GM21367 (cell line): Measurements from ENCODE around the gene HLA-DOA.

Experiments
- ATAC-seq: cut with Tn5 transposase; IDR thresholded peaks from one replicate; pipeline ENCODE4 v1.9.1; 2021; ENCODE audit not compliant: unreplicated experiment

Gene HLA-DOA

DNA sequence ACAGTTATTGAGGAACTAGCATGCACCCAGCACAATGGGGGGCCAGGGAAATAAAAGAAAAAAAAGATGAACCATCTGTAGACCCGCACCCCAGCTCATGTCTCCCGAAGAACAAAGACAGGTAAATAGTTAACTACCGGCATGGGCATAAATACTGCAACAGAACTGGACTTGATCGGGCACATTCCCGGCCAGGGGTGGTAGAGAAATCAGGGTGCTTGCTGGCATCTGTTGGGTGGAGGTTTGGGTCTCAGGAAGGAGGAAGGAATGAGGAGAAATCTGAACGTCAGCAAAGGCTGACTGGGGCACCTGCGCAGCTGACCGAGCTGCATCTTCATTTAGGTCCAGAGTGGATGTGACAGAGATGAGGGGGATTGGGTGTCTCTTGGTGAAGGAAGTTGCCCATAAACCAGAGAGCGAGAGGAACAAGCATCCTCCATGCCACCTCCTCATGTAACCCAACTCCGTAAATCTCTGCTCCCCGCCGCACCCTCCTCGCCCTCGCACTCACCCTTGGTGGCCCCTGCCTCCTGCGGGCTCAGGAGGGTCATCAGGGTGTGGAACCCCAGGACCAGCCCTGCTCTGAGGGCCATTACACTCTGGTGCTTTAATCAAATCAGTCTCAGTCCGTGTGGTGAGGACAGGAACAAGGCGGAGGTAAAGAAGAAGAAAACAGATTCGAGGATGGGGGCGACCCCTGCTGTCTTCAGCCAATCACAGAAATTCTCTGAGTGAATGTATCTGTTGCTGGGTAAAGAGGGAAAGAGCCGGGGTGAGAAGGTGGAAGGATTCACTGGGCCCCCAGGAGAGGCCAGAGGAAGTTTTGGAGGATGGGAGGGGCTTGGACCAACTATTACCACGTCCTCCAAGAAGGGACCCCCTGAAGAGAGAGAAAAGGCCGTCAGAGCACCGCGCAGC lies at the start of gene HLA-DOA:
Gene HLA-DOA, minus strand, starts transcription at position 648 of the 918 bp plus-strand sequence.
- peak; percentile 57 for ATAC-seq

DNA sequence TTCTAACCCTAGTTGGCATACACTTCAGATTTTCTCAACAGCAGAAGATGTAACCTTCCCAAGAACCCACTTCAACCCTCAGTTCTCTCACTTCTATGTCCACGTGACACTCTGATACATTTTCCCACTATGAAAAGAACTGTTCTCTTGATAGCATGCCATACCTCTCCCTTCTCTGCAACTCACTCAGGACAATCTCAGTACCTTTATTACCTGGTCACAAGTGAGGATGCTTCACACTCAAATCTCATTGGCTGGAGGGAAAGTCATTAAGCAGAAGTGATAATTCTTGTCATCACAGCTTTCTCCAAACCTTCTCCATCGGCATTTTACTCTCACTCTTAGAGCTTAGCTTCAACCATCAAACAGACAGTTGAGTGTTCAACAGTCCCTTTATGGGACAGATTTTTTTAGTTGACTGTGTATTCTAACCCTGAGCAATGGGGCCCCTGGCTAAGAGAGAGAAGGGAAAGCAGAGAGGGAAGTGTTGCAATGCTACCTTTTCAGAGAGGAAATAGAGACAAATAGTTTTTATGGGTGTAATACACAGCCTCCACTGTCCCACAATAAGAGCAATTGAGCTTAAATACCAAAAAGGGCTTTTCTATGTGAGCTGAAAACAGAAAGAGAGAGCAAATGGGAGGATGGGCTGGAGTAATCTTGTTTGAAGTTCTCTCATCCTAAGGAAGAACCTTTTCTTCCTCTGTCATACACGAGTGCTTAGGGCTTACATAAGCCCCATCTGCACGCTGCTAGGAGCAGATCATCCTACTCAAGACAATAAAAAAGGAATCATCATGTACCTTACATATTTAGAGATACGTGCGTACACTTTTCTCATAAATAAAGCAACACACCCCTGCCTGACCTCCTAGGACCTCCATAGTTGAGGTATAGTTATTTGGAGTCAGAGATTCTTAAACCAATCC lies 48.1 kb upstream of the HLA-DOA start:
- ATAC-seq: no peak

DNA sequence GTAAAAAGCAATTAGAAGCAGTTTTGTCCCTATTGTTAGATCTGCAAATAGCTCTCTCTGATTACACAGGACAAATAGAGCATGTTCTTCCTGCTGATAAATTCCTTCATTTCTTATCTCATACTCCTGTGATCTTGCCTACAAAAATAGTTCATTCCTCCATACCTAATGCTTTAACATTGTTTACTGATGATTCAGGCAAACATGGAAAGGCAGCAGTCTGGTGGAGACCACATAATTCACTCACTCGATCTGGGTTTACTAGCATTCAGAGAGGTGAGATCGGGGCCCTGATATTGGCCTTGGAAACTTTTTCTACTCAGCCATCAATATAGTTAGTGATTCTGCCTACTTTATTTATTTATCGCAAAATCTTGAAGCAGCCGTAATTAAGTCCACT lies 43.8 kb upstream of the HLA-DOA start:
- ATAC-seq: no peak

DNA sequence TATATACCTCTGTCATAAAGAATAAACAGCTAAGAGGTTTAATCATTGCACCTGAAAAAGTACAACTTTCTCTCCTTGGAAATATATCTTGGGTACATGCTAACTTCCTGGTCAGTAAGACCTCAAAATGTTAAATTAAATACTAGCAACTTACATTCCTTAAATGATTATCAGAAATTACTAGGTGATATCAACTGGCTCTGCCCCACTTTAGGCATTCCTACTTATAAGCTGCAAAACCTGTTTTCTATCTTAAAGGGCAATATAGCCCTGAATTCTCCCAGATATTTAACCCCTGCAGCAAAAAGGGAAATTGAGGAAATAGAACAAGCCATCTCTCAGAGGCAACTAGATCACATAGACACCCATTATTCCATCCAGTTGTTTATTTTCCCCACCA lies 43.2 kb upstream of the HLA-DOA start:
- no peak for ATAC-seq

DNA sequence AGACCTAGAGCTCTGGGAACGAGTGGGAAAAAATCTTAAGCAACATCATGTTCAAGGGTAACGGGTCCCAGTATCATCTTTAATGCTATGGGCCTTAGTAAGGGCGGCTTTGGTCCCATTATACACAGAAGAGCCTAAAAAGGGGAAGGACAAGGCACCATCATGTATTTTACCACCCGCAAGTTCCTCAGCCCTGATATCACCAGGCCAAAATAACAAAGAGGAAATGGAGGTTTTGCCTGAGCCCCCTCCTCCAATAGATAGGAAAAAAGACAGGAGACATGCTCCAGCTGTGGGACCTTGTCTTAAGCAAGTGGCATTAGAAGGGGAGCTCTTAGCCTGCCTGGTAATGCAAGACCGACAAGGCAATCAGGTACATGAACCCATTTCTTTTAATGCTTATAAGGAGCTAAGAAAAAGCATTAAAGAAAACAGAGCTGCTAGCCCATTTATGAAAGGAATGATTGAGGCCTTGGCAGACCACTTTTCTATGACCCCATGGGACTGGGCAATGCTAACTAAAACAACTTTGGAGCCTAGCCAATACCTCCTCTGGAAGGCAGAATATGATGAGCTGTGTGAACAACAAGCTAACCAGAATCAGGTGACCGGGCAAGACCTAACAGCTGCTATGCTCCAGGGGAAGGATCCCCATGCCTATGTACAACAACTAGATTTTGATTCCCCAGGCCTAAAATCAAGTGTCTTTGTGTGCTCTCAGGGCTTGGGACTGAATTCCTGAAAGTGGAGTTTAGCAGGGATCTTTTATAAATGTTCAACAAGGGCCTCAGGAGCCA lies 40.8 kb upstream of the HLA-DOA start:
- ATAC-seq: no peak

DNA sequence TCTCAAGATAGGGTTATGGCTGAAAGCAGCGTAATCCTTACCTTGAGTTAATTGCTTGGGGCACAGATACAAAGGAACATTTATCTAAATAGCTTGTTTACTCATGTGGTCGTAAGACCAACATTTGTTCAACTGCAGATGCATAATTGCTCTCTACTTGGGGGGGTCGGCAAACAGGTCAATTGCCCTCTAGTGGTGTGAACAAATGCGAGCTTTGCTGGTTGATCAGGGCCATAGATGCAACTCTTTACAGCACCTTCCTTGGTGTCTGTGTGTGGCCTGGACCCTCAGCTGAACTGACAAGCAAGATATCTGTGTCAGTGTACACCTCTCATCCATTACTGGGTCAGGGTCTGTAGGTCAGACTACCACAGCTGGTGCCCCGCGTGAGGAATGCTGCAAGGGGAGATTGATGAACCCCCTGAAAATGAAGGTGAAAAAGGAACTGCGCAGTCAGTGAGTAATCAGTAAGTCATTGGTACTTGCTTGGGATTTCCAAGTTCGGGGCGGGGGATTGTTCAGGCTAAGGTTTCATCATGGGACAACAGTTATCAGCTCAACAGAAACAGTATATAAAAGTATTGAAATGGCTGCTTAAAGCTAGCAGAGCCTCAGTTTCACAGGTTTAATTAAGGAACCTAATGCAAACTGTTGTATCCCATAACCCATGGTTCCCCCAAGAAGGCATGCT lies 40.1 kb upstream of the HLA-DOA start:
- ATAC-seq: no peak

DNA sequence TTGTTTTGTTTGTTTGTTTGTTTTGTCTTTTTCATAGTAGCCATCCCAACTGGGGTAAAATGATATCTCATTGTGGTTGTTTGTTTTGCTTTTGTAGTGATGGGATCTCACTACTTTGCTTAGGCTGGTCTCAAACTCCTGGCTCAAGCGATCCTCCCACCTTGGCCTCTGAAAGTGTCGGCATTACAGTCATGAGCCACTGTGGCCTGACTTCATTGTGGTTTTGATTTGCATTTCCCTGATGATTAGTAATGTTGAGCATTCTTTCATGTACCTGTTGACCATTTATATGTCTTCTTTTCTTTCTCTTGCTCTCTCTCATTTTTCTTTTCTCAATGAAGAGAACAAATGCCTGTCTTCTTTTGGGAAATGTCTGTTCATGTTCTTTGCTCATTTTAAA lies 30.8 kb upstream of the HLA-DOA start:
- ATAC-seq: no peak

DNA sequence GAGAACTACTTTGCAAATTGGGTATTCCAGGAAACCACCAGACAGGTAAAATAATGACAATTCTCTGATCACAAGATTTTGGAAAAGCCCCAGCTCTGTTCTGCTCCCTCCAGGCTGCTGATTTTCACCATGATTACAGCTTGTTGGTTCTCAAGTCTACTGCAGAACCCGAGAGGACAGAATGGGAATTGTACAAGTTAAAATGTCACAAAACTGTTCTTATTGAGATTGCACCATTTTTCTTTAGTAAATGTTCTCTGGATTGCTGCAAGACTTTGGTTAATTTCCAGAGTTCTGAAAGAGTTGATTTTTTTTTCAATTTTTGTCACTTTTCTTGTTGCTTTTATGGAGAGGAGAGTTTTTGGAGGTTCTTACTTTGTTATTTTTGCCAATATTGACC lies 27.1 kb upstream of the HLA-DOA start:
- ATAC-seq: no peak

DNA sequence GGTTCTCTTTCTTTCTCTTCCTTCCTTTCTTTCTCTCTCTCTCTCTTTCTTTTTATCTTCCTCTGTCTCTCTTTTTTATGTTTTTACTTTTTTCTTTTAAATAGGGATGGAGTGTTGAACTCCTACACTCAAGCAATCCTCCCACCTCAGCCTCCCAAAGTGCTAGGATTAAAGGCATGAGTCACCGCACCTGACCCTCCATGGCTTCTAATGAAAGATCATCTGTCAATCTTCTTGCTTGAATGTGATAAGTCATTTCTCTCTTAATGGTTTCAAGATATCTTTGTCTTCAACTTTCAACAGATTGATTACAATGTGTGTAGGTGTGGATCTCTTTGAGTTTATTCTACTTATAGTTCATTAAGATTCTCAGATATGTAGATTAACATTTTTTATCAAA lies 25.2 kb upstream of the HLA-DOA start:
- no peak for ATAC-seq

DNA sequence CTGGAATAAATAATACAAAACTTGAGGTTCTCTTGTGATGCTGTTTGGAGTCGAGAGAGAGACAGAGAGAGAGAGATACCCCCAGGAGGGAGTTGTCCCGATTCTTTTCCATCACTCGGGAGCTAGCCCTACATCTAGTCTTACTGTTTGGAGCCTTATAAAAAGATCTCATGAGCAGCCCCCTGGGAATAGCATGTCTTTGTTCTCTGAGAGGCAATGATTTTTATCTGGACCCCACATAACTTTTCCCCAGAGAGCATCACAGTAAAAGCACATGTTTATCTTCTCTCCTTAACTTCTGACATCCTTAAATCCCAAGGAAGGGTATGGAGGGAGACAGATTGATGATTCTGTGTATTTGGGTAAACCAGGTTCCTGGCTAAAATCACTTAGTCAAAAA lies 20.9 kb upstream of the HLA-DOA start:
- ATAC-seq: no peak

DNA sequence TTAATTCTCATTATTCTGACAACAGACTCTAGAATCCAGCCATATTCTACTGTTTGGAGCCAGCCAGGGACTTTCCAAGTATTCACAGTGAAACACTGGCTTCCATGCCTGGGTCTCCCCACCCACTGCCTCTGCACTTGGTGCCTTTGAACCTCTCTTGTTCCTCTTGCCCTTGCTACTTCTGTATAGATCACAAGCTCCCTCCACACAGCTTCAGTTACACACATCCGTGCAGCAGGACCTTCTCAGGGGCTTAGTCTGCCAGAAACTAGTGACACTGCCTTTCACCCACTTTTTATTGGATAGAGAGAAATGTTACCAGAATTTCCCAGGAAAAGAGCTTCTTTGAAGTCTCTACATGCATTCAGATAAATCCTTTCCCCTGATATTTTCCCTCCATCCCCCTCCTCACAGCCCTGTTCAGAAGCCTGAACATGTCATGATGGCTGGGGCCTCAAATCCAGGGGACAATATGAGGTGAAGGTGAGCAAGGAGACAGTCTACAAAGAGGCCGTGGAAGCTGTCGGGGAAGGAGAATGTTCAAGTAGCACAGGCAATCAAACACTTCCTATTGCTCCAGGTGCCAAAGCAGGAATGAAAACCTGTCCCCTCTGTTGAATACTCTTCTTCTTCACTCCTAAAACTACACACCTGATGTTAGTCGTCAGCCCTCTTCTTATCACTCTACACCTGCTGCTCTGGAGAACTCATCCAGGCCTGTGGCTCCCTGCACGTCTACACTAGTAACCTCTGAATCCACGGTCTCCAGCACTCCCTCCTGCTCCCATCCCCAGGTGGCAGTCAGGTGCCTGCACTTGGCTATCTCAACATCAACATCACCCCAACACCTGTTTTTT lies 20.2 kb upstream of the HLA-DOA start:
- peak; percentile 41 for ATAC-seq

DNA sequence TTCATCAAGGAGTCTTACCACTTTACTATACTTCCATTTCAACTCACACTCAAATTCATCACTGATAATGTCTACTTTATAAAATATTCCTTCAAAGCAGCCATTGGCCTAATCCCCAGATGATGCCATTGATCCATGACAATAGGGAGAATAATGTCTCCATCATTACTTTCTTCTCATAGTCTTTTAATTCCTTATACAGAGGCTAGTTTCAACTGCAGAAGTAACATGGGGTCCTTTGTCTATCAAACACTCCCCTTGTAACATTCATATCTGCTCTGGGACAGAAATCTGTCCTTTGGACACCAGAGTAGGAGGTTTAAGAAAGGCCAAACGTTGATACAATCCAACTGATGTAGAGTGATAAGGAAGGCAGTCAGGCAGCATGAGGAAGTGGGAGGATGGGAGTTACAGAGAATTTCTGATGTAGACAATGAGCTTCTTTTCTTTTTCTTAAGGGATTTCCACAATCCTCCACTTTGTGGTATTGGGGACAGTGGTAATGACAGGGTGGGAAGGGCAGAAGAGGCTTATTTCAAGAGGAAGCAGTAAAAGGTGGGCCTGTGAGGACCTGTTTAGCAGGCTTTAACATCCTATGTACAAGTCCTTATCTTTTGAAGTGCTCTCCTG lies 18.9 kb upstream of the HLA-DOA start:
- ATAC-seq: no peak

DNA sequence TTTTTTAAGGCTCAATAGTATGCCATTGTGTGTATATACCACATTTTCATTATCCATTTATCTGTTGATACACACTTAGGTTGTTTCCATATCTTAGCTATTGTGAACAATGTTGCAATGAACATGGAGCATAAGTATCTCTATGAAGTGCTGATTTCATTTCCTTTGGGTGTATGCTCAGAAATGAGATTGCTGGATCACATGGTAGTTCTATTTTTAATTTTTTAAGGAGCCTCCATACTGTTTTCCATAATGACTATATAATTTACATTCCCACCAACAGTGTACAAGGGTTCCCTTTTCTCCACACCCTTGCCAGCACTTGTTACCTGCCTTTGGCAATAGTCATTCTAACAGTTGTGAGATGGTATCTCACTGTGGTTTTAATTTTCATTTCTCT lies 15.1 kb upstream of the HLA-DOA start:
- ATAC-seq: no peak

DNA sequence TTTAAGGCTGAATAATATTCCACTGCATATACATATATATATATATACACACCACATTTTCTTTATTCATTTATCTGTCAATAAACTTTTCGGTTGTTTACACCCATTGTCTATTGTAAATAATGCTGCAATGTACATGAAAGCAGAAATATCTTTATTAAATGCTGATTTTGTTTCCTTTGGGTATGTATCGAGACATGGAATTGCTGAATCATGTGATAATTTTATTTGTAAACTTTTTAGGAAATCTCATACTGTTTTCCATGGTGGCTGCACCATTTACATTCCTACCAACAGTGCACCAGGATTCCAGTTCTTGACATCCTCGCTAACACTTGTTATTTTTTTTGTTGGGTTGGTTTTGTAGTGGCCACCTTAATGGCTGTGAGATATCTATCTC lies 14.1 kb upstream of the HLA-DOA start:
- ATAC-seq: no peak

DNA sequence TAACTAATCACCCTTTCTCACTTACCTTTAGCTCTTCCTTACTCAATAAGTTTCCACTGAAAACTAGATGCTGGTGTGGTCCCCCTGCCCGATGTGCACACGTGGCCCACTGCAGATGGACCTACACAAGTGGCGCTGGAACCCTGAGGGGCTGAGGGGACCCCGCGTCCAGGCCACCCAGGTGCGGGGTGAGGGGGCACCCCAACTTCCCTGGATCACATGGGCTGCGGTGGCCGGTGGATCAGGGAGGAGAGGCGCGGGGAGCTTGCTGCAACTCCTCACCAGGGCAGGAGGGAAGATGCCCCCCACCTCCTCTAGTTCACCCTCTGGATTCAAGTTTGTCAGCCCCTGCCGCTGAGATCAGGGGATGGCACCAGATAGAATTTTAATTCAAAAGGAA lies 12.5 kb upstream of the HLA-DOA start:
- ATAC-seq: no peak

DNA sequence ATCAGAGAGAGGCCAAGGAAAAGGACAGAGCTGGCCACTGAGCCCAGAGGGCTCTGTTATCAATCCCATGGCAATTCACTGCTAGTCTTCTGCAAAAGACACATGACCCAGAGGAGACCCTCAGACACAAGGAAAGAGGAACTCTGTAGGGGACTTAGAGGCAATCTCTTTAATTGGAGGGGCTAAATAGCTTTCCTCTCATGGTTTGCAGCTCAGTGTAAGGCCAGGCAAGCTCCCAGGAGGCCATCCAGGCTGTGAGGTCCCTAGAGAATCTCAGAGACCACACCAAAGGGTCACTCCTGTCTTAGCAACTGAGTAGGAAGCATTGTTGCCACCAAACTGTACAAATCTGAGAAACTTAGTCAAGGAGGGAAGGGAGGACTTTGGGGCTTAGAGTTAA lies 10.0 kb upstream of the HLA-DOA start:
- ATAC-seq: no peak

DNA sequence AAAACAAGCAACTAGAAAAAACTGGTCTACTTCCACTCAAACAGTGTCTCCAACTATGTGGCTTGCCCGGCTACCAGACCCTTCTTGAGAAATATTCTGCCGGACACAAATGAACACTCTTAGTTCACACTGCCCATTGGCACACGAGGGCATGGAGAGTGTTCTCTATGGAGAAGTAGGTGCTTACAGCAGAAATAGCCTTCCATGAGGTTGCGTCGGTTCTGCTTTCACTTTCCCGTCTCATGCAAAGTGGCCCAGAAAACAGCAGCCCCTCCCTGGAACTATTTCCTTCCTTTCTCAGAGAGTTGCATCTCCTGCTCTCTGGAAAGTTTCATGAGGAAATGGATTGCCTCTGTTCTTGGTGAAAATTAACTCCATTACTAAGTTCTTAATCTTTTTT lies 9.5 kb upstream of the HLA-DOA start:
- ATAC-seq: peak; percentile 51

DNA sequence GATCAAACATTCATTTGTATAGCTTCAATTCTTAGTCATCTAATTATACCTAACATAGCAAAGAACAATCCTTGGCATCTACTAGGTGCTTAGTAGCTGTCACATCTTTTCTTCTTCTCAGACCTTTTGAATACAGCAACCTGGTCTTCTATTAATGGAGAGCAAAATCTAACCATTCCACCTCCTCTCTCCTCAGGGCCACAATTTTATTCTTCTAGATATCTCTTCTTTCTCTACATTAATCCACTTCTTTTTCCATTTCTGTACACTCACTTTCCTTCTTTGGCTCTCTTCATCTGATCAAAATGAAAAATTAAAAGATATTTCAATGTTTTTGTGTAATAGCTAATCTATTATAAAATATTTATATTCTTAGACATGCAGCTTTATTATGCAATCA lies 9.0 kb upstream of the HLA-DOA start:
- no peak for ATAC-seq

DNA sequence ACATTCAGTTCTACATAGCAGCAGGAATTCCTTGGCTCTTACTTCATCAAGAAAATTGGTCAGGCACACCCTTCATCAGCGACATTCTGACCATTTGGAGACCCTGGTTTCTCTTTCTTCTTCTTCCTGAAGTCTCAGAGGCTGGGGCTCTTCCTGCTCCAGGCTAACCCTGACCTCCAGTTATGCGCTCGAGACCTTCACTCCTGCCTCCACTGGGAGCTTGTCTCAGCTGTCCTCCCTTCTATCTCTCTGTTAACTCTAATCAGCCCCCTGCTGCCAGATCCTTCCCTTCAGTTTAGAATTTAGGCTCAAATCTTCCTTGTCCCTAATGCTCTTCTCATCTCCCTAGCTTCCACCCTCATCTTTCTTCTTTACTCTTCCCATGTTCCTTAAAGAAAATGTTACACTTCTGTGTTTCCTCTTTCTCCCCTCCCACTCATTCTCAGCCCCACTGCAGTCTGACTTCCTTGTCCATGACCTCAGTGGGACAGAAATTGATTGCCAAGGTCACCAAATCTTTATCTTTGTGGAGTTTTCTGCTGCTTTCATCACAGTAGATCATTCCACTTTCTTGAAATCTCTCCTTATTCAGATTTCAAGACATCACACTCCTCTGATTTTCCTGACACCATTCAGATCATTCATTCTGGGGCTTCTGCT lies 8.4 kb upstream of the HLA-DOA start:
- no peak for ATAC-seq
